ENCODE measurements around the gene RHO.
"Not testable (repeated sequence)": the region's sequence is repeated elsewhere in the genome, so short reads cannot be mapped to it uniquely, and the experiment has no call there.

The RHO gene

GRCh38 chr3:129500334-129500658, 28.1 kb upstream of the RHO start:
- no peak for DNase-seq

- DNase-seq = no peak
Observed at GRCh38 chr3:129501630-129502029, 26.8 kb upstream of the RHO start.

GRCh38 chr3:129502641-129503408, 25.6 kb upstream of the RHO start:
- DNase-seq = no peak

GRCh38 chr3:129503471-129504291, 24.8 kb upstream of the RHO start:
- DNase-seq = no peak

- DNase-seq = peak; percentile 4
Observed at GRCh38 chr3:129504471-129505100, 23.9 kb upstream of the RHO start.

- DNase-seq = no peak
Observed at GRCh38 chr3:129505341-129505740, 23.1 kb upstream of the RHO start.

- DNase-seq = no peak
Observed at GRCh38 chr3:129506231-129506742, 22.2 kb upstream of the RHO start.

- no peak for DNase-seq
Observed at GRCh38 chr3:129507181-129507831, 21.1 kb upstream of the RHO start.

GRCh38 chr3:129512595-129512994, 15.8 kb upstream of the RHO start:
- DNase-seq = no peak

- DNase-seq = no peak
Observed at GRCh38 chr3:129513705-129514104, 14.7 kb upstream of the RHO start.

- no peak for DNase-seq
Observed at GRCh38 chr3:129514110-129514509, 14.3 kb upstream of the RHO start.

- DNase-seq = no peak
Observed at GRCh38 chr3:129514563-129514962, 13.9 kb upstream of the RHO start.

GRCh38 chr3:129515108-129515820, 13.2 kb upstream of the RHO start:
- not testable (repeated sequence) for DNase-seq

GRCh38 chr3:129515821-129516432, 12.5 kb upstream of the RHO start:
- DNase-seq = not testable (repeated sequence)

GRCh38 chr3:129517516-129517915, 10.9 kb upstream of the RHO start:
- no peak for DNase-seq

GRCh38 chr3:129518038-129518561, 10.3 kb upstream of the RHO start:
- no peak for DNase-seq

- DNase-seq = no peak
Observed at GRCh38 chr3:129518581-129518980, 9.9 kb upstream of the RHO start.

GRCh38 chr3:129519449-129519848, 9.0 kb upstream of the RHO start:
- DNase-seq = no peak

- DNase-seq = no peak
Observed at GRCh38 chr3:129519896-129520715, 8.3 kb upstream of the RHO start.

GRCh38 chr3:129520960-129521359, 7.5 kb upstream of the RHO start:
- no peak for DNase-seq

GRCh38 chr3:129521611-129522010, 6.8 kb upstream of the RHO start:
- DNase-seq = no peak
